Activated T-helper 1 cell treated with Interleukin-2 at 50 U/mL for 16 hours (primary cell): Measurements from ENCODE around the gene TRDMT1.

Experiments
- DNase-seq: peaks from one replicate; pipeline ENCODE4 v3.0.0-alpha.2; 2020; ENCODE audit warnings: low read depth

TRDMT1 gene

DNA sequence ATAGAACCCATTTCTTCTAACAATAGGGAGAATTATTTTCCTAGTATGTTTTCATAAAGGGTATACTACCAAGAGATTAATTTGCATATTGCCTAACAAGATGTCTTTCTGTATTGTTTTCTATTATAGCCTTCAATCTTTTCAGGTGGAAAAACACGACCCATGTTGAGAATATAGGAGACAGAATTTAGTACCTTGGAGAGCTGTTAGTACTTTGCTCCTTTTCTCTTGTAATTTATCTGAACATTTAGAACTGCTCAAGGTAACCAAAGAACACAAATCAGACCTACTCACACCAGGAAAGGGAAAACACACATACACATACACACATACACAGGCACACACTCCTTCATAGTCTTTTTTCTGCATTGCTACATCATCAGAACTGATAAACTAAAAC, 7.8 kb upstream of the TRDMT1 start:
- DNase-seq, result no peak

DNA sequence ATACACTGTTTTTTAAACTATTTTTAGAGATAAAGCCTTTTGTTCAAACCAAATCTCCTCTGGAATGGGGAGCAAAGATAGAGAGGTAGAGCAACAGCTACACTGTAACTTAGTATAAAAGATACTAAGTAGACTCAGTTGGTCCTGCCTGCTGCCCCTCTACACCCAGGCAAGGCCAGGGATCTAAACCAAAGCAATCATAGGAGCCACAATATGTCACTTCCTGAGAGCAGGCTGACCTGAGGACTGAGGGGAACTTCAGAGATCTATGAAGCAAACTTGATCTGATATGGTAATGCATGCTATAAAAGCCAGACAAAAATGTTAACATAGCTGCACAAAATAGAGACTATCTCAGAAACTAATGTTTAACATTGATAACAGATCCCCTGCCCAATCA, 7.0 kb upstream of the TRDMT1 start:
- DNase-seq, result no peak

DNA sequence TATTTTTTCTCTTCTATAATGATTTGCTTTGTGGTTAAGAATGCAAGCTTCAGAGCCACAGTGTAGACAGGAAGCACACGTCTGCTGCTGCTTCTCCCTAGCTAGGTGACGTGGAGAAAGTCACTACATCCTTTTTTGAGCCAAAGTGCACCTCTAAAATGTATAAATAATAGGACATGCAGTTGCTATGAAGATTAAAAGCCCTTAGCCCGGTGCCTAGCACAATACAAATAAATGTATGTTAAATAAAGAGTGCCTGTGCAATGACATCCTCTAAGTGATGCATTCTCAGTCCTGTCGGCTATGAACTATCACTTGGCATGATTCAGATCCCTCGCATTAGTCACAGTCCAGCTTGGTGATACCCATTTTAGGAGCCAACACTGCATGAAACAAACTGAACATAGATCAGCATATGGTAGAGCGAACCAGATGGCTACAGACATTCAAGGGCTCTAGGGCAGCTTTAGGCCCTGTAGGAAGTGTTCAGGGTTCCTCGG, 4.8 kb upstream of the TRDMT1 start:
- no peak for DNase-seq

DNA sequence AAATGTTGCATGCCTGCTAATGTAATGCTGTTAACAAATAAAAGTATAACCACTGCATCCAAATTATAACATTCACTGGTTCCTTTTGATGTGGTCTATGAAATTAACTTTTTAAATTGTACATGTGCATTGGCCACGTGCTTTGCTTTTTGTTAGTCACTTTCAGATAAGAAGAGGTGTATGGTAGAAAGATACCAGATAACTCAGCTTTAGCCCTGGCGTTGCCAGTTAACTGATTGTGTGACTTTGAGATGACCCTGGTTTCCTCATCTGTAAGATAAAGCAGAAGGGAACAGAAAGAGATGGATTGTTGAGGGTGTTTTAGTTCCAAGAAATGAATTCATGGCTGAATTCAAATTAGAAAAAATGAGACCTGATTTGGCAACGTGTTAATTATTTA, 1.9 kb upstream of the TRDMT1 start:
- DNase-seq, result no peak

DNA sequence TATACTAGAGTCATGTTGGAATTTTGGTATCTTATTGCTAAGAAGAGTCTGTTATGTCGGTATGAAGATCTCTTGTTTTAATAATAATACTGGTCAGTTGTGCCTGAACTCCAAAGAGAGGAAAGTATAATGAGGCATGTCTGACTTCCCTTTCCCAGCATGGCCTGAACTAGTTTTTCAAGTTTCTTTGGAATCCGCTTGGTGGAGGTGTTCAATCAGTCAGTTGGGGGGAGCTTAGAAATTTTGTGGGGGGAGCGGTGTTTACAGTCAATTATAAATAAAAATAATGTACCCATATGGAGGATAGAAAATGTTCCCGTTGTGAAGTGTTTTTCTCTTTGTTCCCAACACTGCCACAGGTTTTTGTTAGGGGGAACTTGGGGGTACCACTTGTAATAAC, 1.5 kb upstream of the TRDMT1 start:
- no peak for DNase-seq

DNA sequence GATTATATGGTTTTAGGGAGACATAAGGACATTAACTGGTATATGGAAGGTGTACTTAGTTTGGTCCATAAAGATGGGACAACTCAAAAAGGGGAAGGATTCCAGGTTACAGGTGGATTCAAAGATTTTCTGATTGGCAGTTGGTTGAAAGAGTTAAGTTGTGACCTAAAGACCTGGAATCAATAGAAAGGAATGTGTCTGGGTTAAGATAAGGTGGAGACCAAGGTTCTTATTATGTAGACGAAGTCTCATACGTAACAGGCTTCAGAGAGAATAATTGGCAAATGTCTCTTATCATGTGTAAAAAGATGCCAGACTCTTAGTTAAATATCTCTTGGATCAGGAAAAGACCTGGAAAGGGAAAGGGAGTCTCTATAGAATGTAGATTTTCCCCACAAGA, 1.0 kb upstream of the TRDMT1 start:
- DNase-seq, result no peak

DNA sequence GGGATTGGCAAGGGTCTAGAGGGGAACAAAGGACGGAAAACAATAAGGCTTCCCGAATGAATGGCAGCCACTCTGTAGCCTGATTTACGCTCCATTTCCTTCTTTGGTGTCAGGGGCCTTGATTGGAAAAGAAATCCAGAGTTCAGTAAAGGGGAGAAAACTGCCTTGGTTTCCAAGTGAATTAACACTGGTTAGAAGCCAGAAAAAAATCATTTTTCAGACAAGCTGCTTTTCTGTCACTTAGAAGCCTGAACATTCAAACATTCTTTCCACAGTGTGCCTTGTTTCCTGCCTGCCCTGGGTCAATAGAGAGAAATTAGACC, 283 bp upstream of the TRDMT1 start:
- no peak for DNase-seq

DNA sequence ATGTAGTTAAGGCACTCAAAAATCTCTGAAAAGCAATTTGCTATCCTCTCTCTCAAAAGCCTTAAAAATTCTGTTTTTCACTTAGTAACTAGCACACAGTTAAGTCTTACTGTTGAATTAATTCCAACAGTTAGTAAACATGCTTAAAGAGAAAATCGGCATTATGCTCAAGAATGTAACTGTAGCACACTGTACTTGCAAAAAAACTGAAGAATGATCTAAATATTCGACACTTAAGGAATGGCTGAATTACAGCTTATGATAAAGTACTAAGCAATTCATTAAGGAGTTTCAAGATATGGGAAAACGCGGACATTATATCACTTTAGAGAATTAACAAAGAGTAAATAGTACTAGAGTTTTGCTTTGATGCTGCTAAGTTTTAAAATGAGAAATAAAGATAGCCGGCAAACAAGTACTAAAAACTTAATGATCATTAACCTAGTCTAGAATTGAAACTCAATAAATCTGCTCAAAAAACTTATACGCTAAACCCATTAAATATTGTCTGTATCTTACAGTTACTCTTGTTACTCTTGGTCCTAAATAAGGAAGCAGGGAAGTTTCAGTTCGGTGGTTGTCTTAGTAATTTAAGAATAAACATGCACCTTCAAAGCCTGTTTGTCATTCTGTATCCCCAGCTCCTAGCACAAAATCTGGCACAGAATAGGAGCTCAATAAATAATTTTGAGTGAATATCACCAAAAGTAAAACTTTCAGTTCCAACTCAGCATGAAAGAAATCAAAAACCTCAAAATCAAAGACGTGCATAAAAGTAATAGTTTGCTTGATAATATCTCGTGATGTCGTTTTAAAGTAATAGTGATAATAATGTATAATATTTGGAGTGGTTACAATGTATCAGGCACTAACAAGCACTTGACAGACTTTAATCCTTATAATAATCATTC, 1.2 kb downstream of the TRDMT1 start:
- DNase-seq, result no peak

DNA sequence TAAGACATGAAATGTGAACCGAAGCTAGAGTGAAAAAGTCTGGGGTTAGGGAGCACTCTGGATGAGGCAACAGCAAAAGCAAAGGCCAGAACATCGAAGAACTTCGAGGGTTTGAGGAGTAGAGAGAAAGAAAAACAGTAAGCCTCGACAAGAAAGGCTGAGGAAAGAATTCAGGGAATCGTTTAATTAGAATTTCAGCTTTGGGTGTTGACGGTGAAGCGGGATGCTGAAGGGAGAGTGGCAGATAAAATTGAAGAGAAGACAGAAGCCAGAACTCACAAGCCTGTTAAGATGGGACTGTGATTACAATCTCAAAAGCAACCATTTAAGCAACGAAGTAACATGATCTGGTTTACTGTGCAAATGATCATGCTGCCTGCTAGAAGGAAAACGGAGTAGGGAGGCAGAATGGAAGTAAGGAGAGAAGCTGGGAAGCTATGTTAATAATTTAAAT, 2.1 kb downstream of the TRDMT1 start:
- DNase-seq, result no peak

DNA sequence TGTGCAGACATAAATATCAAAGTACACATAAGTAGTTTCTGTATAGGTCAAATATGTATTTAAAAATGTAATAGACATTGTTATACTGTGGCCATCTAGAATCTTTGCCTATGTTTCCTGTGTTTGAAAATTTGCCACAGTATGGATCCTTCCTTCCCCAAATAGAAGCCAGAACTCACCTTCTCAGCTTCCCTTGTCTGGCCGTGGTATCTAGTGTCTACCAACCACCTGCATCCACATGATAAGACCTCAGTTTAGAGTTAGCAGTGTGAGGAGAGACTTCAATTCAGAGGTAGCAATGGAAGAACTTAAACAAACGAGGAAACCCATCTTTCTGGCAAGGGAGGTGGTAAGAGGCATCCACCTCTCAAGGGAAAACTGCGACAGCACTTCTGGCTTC, 4.9 kb downstream of the TRDMT1 start:
- no peak for DNase-seq

DNA sequence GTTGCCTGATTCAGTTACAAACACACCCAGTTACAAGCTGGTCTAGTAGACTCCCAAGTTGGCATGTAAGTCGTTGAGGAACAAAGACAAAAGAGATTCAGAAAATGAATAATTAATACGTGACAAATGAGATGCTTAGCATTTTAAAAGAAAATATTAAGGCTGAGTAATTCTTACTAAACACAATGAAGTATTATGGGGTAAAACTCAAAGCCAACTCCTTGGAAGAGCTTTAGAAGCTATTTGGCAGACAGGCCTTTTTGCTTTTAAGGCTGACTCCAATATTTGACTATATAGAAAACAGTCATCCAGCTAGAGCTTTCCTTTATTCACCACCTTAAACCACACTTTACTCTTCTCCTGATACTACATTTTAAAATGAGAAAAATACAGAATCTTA, 5.4 kb downstream of the TRDMT1 start:
- DNase-seq, result no peak

DNA sequence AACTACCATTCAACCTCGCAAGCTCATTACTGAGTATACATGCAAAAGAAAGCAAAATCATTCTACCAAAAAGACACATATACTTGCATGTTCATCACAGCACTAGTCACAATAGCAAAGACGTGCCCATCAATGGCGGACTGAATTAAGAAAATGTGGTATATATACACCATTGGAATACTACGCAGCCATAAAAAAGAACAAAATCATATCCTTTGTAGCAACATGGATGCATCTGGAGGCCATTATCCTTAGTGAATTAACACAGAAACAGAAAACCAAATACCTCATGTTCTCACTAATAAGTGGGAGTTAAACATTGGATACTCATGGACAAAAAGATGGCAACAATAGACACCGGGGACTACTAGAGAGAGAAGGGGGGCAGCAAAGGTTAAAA, 6.4 kb downstream of the TRDMT1 start:
- DNase-seq, result no peak

DNA sequence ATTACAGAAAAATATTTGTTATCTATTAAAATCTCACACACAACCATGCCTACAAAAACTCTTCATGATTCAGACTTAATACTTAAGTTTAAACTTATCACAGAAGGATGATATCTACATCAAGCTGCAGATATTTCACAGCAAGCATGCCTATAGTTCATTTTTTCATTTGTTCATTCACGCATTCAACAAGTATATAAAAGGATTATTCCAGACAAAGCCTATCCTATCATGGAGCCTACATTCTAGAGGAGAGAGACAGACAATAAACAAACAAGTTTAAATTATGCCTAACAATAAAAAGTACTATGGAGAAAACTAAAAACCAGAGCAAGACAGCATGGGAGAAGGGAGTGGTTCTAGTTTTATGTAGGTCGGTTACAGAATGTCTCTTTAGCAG, 10.9 kb downstream of the TRDMT1 start:
- no peak for DNase-seq

DNA sequence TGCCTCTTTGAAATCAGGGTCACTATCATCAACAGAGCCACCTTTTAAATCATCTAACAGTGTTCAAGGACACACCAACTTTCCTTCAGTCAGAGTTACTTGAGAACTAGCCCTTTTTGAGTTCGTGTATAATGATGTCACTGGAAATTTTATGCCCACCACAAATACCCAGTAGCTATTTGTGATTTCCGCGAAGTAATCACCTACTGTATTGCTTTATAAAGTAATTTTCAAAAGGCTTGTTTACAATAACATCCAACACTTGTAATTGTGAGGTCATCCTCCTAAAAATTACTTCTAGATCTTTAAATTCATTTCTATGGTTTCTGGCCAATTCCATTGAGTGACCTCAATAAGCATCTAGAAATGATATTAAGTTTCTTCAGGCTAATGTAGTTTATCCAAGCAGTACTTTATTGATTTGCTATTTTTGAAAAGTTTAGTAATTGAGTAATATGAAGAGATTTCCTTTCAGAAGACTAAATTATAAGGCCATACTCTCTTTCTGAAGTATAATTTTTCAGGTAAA, 12.8 kb downstream of the TRDMT1 start:
- no peak for DNase-seq

DNA sequence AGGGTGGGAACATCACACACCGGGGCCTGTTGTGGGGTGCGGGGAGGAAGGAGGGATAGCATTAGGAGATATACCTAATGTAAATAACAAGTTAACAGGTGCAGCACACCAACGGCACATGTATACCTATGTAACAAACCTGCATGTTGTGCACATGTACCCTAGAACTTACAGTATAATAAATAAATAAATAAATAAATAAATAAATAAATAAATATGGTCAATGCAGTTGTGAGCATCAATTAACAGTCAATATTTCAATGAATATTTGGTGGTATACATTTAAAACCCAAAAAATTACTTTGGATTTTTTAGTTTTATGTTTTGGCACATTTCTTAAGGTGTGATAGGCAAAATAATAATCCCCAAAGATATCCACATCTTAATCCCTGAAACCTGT, 15.6 kb downstream of the TRDMT1 start:
- no peak for DNase-seq

DNA sequence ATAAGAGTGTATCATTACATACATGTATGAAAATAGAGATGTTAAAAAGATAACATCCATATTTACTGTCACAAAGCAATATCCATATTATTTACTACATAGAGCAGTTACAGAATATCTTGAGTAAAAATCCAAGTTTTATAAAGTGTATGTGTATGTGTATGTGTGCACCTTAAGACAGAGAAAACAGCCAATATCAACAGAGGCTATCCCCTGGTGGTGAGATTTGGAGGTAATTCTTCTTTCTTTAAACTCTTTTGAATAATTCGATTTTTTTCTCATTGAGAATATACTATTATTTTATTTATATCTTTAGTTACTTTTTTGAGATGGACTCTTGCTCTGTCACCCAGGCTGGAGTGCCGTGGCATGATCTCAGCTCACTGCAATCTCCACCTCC, 18.4 kb downstream of the TRDMT1 start:
- DNase-seq, result no peak

DNA sequence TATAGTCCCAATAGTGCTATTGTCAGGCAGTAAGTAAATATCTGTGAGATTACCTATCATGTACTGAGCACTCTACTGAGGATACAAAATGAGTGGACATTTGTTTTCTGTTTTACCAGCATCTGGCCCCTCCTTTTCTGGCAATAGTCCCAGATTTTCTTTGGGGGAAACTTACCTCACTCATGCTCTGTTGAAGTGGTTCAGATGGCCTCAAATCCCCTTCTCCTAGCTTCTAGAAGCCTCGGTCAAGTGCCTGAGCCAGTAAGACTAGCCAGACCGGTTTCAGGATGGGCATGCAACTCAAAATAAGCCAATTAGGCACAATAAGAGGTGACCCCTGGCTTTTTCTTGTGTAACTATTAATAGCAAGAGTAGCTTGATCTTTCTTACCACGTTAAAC, 19.7 kb downstream of the TRDMT1 start:
- no peak for DNase-seq

DNA sequence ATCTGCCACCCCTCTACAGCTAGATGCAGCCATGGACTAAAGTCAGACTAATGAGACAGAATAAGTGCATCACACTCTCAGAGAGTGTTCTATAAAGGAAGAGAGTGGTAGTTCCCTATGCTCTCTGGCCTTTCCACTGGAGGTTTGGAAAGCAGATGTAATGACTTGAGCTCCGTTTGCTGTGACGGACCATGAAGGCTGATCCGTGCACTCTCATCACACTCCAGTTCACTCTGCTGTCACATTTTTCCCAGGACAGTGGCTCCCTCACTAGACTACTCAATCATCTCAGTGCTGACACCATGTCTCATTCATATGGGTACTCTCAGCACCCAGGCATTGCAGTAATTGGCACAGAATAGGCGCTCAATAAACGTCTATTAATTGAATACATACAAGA, 20.4 kb downstream of the TRDMT1 start:
- DNase-seq, result no peak

DNA sequence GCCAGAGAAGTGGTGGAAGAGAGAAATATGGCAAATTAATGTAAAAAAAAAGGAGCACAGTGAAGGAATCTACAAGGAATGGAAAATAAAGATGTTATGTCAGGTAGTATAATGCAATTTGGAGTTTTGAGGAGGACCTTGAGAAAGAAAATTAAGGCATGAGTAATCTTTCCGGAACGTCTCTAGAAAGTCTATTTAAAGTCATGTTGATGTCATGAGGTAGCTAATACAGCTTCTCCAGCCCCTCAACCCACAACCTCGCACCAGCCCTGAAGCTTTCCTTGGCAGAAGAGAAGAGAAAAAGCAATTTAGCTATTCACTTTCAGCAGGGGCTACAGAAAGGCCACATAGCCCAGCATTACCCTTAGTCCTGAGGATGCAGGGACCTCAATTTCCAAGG, 22.5 kb downstream of the TRDMT1 start:
- no peak for DNase-seq

DNA sequence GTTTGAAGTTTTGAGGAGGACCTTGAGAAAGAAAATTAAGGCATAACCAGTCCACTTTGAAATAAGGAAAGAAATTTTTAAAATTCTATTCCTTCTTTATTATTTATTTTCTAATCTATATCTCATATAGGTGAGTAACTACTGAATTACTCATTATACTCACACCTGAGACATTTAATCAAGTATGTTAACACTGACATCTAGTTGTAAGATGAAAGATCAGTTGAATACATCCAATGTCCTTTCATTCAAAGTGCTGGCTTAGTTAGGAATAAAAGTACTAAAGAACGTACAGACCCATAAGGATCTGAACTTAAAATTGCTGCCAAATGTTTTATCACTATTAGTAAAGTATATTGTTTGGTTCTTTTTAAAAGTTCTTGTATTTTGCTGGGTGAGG, 23.5 kb downstream of the TRDMT1 start:
- no peak for DNase-seq

DNA sequence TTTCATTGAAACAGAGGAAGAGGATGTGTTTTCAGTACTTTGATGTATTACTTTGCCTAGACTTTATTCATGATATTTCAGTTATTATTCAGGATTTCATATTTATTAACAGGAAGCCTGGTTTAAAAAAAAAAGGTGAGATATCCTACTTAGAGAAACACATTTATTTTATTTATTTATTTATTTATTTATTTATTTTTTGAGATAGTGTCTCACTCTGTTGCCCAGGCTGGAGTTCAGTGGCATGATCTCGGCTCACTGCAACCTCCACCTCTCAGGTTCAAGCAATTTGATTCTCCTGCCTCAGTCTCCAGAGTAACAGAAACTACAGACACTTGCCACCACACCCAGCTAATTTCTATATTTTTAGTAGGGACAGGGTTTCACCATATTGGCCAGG, 24.5 kb downstream of the TRDMT1 start:
- no peak for DNase-seq

DNA sequence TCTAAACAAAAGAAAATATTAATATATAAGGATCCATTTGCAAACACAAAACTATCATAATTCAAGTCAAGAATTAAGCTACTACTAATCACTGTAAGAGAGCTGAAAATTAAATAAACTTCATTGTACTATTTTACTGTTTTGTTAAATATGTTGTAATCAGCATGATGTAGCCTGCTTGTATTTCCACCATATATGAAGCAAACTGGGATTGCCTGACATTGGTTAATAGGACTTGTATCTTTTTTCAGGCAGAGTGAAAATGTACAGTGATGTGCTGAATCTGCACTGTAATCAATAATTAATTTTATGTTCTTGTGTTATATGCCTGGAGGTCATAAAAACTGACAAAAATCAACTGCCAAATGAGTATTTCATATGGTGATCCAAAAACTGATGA, 25.4 kb downstream of the TRDMT1 start:
- no peak for DNase-seq

DNA sequence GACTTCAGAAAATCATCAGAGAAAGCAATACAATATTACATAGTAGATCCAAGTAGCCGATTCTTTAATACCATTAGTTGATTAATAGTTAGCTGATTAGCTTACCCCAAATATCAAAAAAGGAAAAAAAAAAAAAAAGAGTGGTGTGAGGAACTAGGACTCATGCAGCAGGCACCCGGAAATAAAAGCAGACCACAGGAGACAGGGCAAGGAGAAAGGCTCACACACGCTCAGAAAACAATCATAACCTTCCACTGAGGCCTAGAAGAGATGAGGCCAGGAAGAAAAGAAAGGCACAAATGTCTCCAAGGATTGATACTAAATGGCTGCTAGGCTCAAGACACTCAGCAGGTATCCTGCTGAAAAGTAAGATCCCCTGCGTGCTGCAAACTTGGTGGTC, 25.9 kb downstream of the TRDMT1 start:
- no peak for DNase-seq

DNA sequence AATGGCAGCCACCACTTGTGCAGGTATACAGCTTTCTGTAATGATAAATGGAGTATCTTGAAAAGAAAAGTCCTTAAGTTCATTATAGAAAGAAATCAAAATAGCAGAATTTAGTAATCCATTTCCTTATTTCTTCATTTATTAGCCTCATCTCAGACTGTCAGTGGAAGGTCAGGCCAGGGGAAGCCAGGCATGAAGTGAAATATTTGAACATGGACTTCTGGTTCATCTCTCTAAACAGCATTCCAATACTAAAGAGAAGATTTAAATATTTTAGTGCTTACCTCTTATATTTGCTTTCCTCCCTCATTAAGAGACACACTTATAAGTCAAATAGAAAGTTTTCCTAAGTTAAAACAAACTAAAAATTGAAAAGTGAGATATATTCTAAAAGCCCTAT, 26.8 kb downstream of the TRDMT1 start:
- no peak for DNase-seq
